AG09319 (cell line): ENCODE results near the gene CEP290.
"Not testable (repeated sequence)": the region's sequence is repeated elsewhere in the genome, so short reads cannot be mapped to it uniquely, and the experiment has no call there.

Source experiments
- DNase-seq: peaks from one replicate; pipeline ENCODE4 v3.0.0-alpha.2; 2010; ENCODE audit warnings: low read depth; ENCODE audit errors: extremely low read depth
- CTCF ChIP-seq: IDR thresholded peaks from 2 replicates; pipeline ENCODE4 v1.5.1; 2011; ENCODE audit warnings: low read depth, mild to moderate bottlenecking, inconsistent platforms, low read length, moderate library complexity

CEP290 gene

GRCh38 chr12:88142610-88142991, 713 bp upstream of the CEP290 start:
- DNase-seq: no peak
- TF ChIP-seq CTCF: no peak

GRCh38 chr12:88141425-88141773, 489 bp downstream of the CEP290 start:
- no peak for DNase-seq
- no peak for TF ChIP-seq CTCF

- DNase-seq: not testable (repeated sequence)
These were observed 2.2 kb downstream of the CEP290 start for GRCh38 chr12:88139711-88140110.

- not testable (repeated sequence) for DNase-seq
These were observed 8.7 kb downstream of the CEP290 start for GRCh38 chr12:88133181-88133580.

- DNase-seq: no peak
These were observed 9.5 kb downstream of the CEP290 start for GRCh38 chr12:88132392-88132791.

GRCh38 chr12:88127855-88128254, 14.0 kb downstream of the CEP290 start:
- no peak for DNase-seq
- no peak for TF ChIP-seq CTCF

More at GRCh38 chr12:88132392-88132791, 9.5 kb downstream of the CEP290 start:
- no peak for TF ChIP-seq CTCF

- TF ChIP-seq CTCF: no peak
These were observed 14.8 kb downstream of the CEP290 start for GRCh38 chr12:88127099-88127498.

GRCh38 chr12:88122666-88123065, 19.2 kb downstream of the CEP290 start:
- DNase-seq: no peak
- no peak for TF ChIP-seq CTCF

More at GRCh38 chr12:88127099-88127498, 14.8 kb downstream of the CEP290 start:
- DNase-seq: no peak

- TF ChIP-seq CTCF: no peak
- DNase-seq: no peak
These were observed 28.0 kb downstream of the CEP290 start for GRCh38 chr12:88113871-88114270.
